Fibroblast of lung (primary cell): ENCODE data around the gene SEL1L. TPM values are rescaled to one million over a fixed set of nuclear protein-coding genes. Genes with fewer than 3 reads are reported as not detected.

Source experiments
- DNase-seq, 2 donors: peaks; one replicate each; pipeline versions ENCODE4 v3.0.0 to v3.0.0-alpha.2; 2010; ENCODE audit warnings: low read depth in 2 of 2
- H2AFZ ChIP-seq: 2 replicates; pipeline ENCODE4 v1.5.1; 2012; ENCODE audit warnings: low read length, control low read depth, inconsistent platforms
- H3K27ac ChIP-seq: 2 replicates; pipeline ENCODE4 v1.5.1; 2011; ENCODE audit warnings: low read length, control low read depth; ENCODE audit not compliant: insufficient read depth
- H3K27me3 ChIP-seq: 2 replicates; pipeline ENCODE4 v1.5.1; 2011; ENCODE audit warnings: mild to moderate bottlenecking, low read length; ENCODE audit not compliant: control insufficient read depth, insufficient read depth
- H3K36me3 ChIP-seq: 2 replicates; pipeline ENCODE4 v1.5.1; 2011; ENCODE audit warnings: low read length; ENCODE audit not compliant: control insufficient read depth, insufficient read depth
- H3K4me1 ChIP-seq: 2 replicates; pipeline ENCODE4 v1.5.1; 2011; ENCODE audit warnings: low read length; ENCODE audit not compliant: control insufficient read depth, insufficient read depth; ENCODE audit errors: extremely low read depth
- H3K4me2 ChIP-seq: 2 replicates; pipeline ENCODE4 v1.5.1; 2011; ENCODE audit warnings: low read length, control low read depth; ENCODE audit not compliant: insufficient read depth; ENCODE audit errors: extremely low read depth
- H3K4me3 ChIP-seq, 4 experiments: fragments of 200-600 bp in 1 of 4; sonication (generic) in 1 of 4; replicated peaks in 1 of 4; 2 replicates each; pipeline ENCODE4 v1.5.1; 2011 to 2016; ENCODE audit warnings: low read length in 4 of 4, low read depth in 3 of 4, mild to moderate bottlenecking in 3 of 4, control low read depth in 2 of 4, inconsistent platforms in 1 of 4, mixed read lengths in 1 of 4; ENCODE audit not compliant: insufficient read depth in 1 of 4; ENCODE audit errors: control extremely low read depth in 1 of 4
- H3K79me2 ChIP-seq: 2 replicates; pipeline ENCODE4 v1.5.1; 2012; ENCODE audit warnings: mild to moderate bottlenecking, low read length, inconsistent platforms; ENCODE audit not compliant: control insufficient read depth, insufficient read depth
- H3K9ac ChIP-seq: 2 replicates; pipeline ENCODE4 v1.5.1; 2011; ENCODE audit warnings: mild to moderate bottlenecking, low read length, control low read depth; ENCODE audit not compliant: insufficient read depth
- H3K9me3 ChIP-seq: 2 replicates; pipeline ENCODE4 v1.5.1; 2012; ENCODE audit warnings: low read depth, low read length; ENCODE audit not compliant: control insufficient read depth, insufficient read depth
- H4K20me1 ChIP-seq: 2 replicates; pipeline ENCODE4 v1.5.1; 2011; ENCODE audit warnings: low read length; ENCODE audit not compliant: control insufficient read depth, insufficient read depth; ENCODE audit errors: extremely low read depth
- CTCF ChIP-seq, 2 donors: IDR thresholded peaks in 1 of 2; conservative IDR thresholded peaks in 1 of 2; 1 replicate in 1 of 2; 2 replicates in 1 of 2; pipeline ENCODE4 v1.5.1; 2011 to 2012; ENCODE audit warnings: low read length in 2 of 2, control low read depth in 1 of 2, inconsistent platforms in 1 of 2, low read depth in 1 of 2, mild to moderate bottlenecking in 1 of 2
- EZH2 ChIP-seq: IDR thresholded peaks from 2 replicates; pipeline ENCODE4 v1.5.1; 2012; ENCODE audit warnings: low read length, control low read depth, mild to moderate bottlenecking; ENCODE audit errors: missing control alignments
- polyA plus RNA-seq, 2 donors: library from polyadenylated mRNA; depleted of rRNA in 1 of 2; stranded (reverse) in 1 of 2; unstranded in 1 of 2; fragments of >200 nt; gene quantifications; 2 replicates each; pipeline ENCODE4 v1.2.1, GENCODE V29; 2011 to 2012; ENCODE audit warnings: missing spikeins in 1 of 2
- total RNA-seq: library from RNA; depleted of rRNA; stranded (reverse); fragments of >200 nt; gene quantifications from 2 replicates; pipeline ENCODE4 v1.2.1, GENCODE V29; 2014

Gene SEL1L
- total and polyA plus RNA-seq, 2 donors (not counting 1 experiment from before 2014, with no cell fraction given), result 39.3 to 143 TPM

- Histone ChIP-seq H3K9ac (no peak overlapping the region), H3K36me3 (no peaks in the 10 kb centered on the region), H3K4me3 (no peak overlapping the region), H3K27me3 (peaks cover 29% of the 10 kb centered on the region), H3K4me1 (peaks cover 3% of the 10 kb centered on the region), H3K79me2 (no peaks in the 10 kb centered on the region), H4K20me1 (no peaks in the 10 kb centered on the region), H2AFZ (no peak overlapping the region), H3K9me3 (no peaks in the 10 kb centered on the region), H3K4me2 (no peak overlapping the region), H3K27ac (no peak overlapping the region)
- TF ChIP-seq CTCF (conservative IDR thresholded peaks at IDR 0.05 in 1 of 2, IDR thresholded peaks at IDR 0.05 in 1 of 2; ENCODE audit: low read depth in 1 of 2, low read length in 2 of 2) (no peak), EZH2 (no peak)
- no peak for DNase-seq
These were observed 93.6 kb downstream of the SEL1L start for GRCh38 chr14:81440041-81440440.

- Histone ChIP-seq H3K36me3 (no peaks in the 10 kb centered on the region), H3K27me3 (peaks cover 43% of the 10 kb centered on the region), H4K20me1 (no peaks in the 10 kb centered on the region), H3K9me3 (no peaks in the 10 kb centered on the region), H3K4me3 (no peak overlapping the region), H3K79me2 (no peaks in the 10 kb centered on the region), H2AFZ (no peak overlapping the region), H3K4me2 (no peak overlapping the region), H3K4me1 (peaks cover 3% of the 10 kb centered on the region), H3K9ac (no peak overlapping the region), H3K27ac (no peak overlapping the region)
- no peak for DNase-seq
- TF ChIP-seq CTCF (conservative IDR thresholded peaks at IDR 0.05 in 1 of 2, IDR thresholded peaks at IDR 0.05 in 1 of 2; ENCODE audit: low read depth in 1 of 2, low read length in 2 of 2) (no peak), EZH2 (no peak)
These were observed 96.4 kb downstream of the SEL1L start for GRCh38 chr14:81437244-81437643.

GRCh38 chr14:81436296-81437138, 97.1 kb downstream of the SEL1L start:
- Histone ChIP-seq H3K4me1 (peaks cover 3% of the 10 kb centered on the region), H3K36me3 (no peaks in the 10 kb centered on the region), H3K4me3 (peak overlapping the region; percentile 37 to 66 (median 50)), H3K79me2 (no peaks in the 10 kb centered on the region), H3K27ac (no peak overlapping the region), H3K4me2 (peak overlapping the region; percentile 81), H3K27me3 (peaks cover 43% of the 10 kb centered on the region), H3K9me3 (no peaks in the 10 kb centered on the region), H2AFZ (peak overlapping the region; percentile 29), H4K20me1 (no peaks in the 10 kb centered on the region), H3K9ac (no peak overlapping the region)
- TF ChIP-seq EZH2 (peak; percentile 68), CTCF (conservative IDR thresholded peaks at IDR 0.05 in 1 of 2, IDR thresholded peaks at IDR 0.05 in 1 of 2; ENCODE audit: low read depth in 1 of 2, low read length in 2 of 2) (no peak)
- DNase-seq, result peak; percentile 50 to 59
